Stimulated activated naive CD8-positive, alpha-beta T cell treated with anti-CD3 and anti-CD28 coated beads, Interleukin-15, amount 100 ng/mL, for 72 hours (primary cell): ENCODE measurements around the gene C11orf68.

Experiments used
- ATAC-seq: fragments of 150-1000 bp; cut with Tn5 transposase; 2 replicates; pipeline ENCODE4 v1.10.0; 2021; ENCODE audit warnings: mild to moderate bottlenecking, moderate library complexity
- DNase-seq, 2 donors: peaks; one replicate each; pipeline ENCODE4 v3.0.0; 2021 to 2022
- H3K27ac Mint-ChIP-seq, 2 donors: one replicate each; pipeline ENCODE4 v1.8.0; 2022; ENCODE audit warnings: mild to moderate bottlenecking in 2 of 2, mixed read lengths in 2 of 2, moderate library complexity in 2 of 2
- H3K27me3 Mint-ChIP-seq: one replicate; pipeline ENCODE4 v1.8.0; 2022; ENCODE audit warnings: mixed read lengths
- H3K4me1 Mint-ChIP-seq: one replicate; pipeline ENCODE4 v1.8.0; 2022; ENCODE audit warnings: mild to moderate bottlenecking, mixed read lengths
- H3K4me3 Mint-ChIP-seq, 2 donors: one replicate each; pipeline ENCODE4 v1.8.0; 2022; ENCODE audit warnings: mild to moderate bottlenecking in 2 of 2, mixed read lengths in 2 of 2, moderate library complexity in 1 of 2
- H3K9me3 Mint-ChIP-seq, 2 donors: one replicate each; pipeline ENCODE4 v1.8.0; 2022; ENCODE audit warnings: mixed read lengths in 2 of 2

Gene C11orf68

DNA sequence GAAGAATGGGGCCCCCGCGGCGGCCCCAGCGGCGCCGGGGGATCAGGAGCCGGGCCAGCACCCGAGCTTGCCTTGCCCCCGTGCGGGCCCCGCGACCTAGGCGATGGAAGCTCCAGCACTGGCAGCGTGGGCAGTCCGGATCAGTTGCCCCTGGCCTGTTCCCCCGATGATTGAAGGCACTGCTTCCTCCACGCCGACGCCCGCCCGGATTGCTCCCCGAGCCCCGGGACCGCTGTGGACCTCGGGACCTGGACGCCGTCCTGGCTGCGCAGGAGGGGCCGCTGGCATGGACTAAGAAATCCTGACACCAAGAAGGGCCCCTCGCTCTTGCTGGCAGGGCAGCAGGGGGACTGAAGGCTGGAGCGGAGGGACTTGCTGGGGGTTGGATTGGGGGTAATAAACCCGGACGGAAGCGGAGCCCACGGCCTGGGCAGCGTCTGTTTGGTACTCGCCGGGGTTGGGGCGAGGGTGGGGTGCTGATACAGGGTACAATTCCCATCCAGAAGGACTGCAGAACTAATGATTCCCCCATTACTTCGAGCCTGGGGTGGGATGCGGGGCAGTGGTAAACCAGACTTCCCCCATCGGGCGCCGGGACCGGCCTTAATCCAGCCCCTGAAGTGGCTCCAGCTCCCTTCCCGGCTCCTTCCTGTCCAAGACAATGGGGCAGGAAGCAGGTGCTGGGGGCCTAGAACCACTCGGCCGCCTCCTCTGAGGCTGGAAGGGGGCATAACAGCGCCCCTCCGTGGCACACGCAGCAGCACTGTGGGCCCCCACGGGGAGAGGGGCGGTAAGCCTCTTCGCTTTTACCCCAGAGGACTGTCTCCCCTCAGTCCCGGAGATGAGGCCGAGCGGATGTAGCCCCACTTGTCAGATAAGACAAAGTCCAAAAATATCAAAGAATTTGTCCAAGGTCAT is 27.4 kb downstream of the C11orf68 start:
- no peaks in the 10 kb centered on the region for H3K27me3 Mint-ChIP-seq
- H3K4me3 Mint-ChIP-seq: peak overlapping the region; percentile 89 to 98
- H3K9me3 Mint-ChIP-seq: no peaks in the 10 kb centered on the region
- DNase-seq: peak; percentile 36 to 61
- peaks cover 72% of the 10 kb centered on the region for H3K4me1 Mint-ChIP-seq
- ATAC-seq: peak; percentile 10
- H3K27ac Mint-ChIP-seq: peak overlapping the region; percentile 64 to 68

DNA sequence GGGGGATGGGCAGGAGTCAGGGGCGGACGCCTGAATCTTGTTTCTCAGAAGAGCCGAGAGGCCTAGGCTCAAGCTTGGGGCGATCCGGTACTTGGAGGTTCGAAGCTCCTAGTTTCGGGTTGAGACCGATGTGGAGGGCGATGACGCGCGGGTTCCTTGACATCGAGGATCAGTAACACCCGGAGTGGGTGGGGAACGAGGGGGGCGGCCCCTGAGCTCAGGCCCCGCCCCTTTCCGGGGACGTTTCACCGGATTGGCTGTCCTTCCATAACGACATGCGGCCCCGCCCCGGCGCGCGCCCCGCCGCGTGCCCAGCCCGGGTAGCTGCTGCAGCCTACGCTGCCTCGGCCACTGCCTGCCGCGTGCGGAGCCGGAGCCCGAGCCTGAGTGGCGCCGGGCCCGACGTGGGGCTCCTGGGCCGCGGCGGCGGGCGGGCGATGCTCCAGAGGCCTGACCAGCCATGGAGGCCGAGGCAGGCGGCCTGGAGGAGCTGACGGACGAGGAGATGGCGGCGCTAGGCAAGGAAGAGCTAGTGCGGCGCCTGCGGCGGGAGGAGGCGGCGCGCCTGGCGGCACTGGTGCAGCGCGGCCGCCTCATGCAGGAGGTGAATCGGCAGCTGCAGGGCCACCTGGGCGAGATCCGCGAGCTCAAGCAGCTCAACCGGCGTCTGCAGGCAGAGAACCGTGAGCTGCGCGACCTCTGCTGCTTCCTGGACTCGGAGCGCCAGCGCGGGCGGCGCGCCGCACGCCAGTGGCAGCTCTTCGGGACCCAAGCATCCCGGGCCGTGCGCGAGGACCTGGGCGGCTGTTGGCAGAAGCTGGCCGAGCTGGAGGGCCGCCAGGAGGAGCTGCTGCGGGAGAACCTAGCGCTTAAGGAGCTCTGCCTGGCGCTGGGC is 28.3 kb downstream of the C11orf68 start, which contains the start of gene CCDC85B:
Gene CCDC85B (plus strand): TSS at position 350 of the 895 bp plus-strand sequence. CDS start 111 bp downstream, at position 461.
- DNase-seq (peak; percentile 98), ATAC-seq (peak; percentile 71)
- peak within 1 kb of the TSS; percentile 89 to 98 for H3K4me3 Mint-ChIP-seq
- H3K9me3 Mint-ChIP-seq: no peaks in the 10 kb centered on the region
- peaks cover 70% of the 10 kb centered on the region for H3K4me1 Mint-ChIP-seq
- H3K27ac Mint-ChIP-seq: peak within 1 kb of the TSS; percentile 94 to 95
- no peaks in the 10 kb centered on the region for H3K27me3 Mint-ChIP-seq

DNA sequence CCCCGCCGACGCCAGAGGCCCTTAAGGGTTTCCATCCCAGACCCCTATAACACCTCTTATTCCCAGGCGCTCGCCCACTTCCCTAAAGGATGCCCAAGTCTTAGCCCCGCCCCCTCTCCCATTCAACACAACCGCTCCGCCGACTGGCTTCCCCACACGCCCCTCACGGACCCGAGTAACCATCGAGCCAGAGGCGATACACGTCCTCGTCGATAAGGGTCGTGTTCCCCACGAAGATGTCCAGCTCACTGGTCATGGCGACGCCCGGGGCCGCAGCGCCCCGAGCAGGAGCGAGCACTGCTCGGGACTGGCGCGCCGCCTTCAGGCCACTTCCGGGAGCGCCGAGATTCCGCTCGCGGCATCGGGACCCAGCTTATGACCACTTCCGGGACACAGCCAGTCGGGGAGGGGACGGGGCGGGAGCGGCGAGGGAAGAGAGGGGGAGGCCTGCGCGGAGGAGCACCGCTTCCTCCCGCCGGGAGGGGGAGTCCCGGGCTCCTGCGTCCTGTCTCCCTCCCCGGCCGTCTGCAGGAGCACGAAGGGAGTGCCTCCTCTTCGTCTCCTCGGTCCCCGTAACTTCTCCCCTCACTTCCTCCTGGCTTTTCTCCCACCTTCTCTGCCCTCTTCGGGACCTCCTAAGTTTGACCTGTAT is 30.6 kb downstream of the C11orf68 start, which contains the start of gene FIBP:
Gene FIBP (minus strand): TSS at position 309 of the 652 bp plus-strand sequence. CDS start 53 bp downstream, at position 256.
- H3K4me3 Mint-ChIP-seq: peak within 1 kb of the TSS; percentile 89 to 98
- DNase-seq: peak; percentile 91 to 94
- H3K9me3 Mint-ChIP-seq: no peaks in the 10 kb centered on the region
- H3K27me3 Mint-ChIP-seq: no peaks in the 10 kb centered on the region
- peak; percentile 73 for ATAC-seq
- peaks cover 72% of the 10 kb centered on the region for H3K4me1 Mint-ChIP-seq
- peak within 1 kb of the TSS; percentile 94 to 99 for H3K27ac Mint-ChIP-seq

DNA sequence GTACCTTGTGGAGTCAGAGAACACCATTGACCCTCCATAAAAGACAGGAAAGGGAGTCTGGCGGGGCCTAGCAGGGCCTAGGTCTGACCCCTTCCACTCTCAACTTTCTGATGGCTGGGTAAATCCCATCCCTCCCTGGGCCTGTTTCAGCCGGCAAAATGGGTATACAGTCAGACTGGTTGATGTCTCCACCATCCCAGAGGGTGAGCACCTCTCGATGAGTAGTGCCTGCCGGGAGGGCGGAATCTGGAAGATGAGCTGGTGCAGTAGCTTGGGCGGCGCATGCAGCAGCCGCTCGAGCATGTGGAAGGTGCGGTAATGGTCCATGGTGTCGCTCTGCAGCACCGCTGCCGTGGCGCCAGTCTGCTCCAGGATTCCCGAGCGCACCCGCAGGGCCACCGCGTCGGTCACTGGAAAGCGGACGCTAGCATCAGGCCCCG is 31.1 kb downstream of the C11orf68 start:
- no peak for ATAC-seq
- DNase-seq: no peak
- peak overlapping the region; percentile 93 to 99 for H3K27ac Mint-ChIP-seq
- H3K27me3 Mint-ChIP-seq: no peaks in the 10 kb centered on the region
- H3K4me3 Mint-ChIP-seq: peak overlapping the region; percentile 89 to 98
- peaks cover 67% of the 10 kb centered on the region for H3K4me1 Mint-ChIP-seq
- no peaks in the 10 kb centered on the region for H3K9me3 Mint-ChIP-seq

DNA sequence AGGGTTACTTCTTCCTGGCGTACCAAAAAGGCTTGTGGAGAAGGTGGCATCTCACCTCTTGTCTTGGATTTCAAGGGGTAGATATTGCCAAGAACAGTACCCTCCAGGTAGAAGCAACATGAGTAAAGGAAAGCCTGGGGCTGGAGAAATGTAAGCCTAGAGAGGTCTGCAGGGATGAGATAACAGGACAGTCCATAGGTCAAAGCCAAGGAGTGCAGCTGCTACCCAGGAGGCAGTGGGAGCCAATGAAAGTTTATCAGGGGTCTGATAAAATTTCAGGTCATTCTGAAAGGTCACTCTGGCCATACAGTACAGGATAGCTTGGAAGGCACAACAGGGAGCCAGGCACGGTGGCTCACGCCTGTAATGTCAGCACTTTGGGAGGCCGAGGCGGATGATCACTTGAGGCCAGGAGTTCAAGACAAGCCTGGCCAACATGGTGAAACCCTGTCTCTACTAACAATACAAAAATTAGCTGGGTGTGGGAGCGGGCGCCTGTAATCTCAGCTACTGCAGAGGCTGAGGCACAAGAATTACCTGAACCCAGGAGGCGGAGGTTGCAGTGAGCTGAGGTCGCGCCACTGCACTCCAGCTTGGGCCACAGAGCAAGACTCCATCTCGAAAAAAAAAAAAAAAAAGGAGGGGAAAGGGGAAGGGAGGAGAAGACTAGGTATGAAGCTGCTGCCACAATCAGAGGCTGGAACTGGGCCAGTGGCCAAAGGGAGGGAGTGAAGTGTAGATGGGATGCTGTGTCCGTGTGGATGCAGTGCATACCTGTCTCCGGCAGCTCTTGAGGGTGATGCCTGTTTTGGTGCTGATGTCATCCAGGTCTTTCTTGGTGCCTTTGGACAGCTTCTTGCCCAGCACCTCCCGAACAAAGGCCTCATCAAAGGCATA is 31.8 kb downstream of the C11orf68 start:
- ATAC-seq (no peak), DNase-seq (no peak)
- H3K27me3 Mint-ChIP-seq: no peaks in the 10 kb centered on the region
- H3K27ac Mint-ChIP-seq: peak overlapping the region; percentile 12 to 91
- H3K9me3 Mint-ChIP-seq: no peaks in the 10 kb centered on the region
- peaks cover 67% of the 10 kb centered on the region for H3K4me1 Mint-ChIP-seq
- peak overlapping the region; percentile 89 to 98 for H3K4me3 Mint-ChIP-seq

DNA sequence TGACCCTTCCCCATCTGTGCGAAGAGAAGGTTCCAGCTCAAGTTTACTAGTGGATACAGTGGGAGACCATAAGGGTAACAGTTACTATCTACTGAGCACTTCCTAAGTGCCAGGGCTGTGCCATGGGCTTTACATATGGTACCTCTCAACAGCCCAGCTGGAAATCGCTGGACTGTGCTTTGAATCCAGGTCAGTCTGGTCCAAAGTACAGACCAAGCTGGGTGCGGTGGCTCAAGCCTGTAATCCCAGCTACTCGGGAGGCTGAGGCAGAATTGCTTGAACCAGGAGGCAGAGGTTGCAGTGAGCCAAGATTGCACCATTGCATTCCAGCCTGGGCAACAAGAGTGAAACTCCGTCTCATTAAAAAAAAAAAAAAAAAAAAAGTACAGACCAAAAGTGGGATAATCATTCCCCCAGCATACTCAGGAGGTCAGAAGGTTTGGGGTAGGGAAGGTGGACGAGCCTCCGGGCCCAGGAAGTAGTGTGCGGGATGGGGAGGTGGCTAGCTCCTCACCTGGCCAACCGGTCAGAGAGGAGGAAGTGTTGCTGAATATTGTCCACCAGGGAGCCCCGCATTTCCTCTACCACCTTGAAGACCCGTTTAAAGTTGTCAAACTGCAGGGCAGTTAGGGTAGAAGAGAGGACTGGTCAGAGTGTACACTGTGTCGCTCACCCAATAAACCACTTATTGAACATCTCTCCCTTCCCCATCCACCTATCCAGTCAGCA is 32.9 kb downstream of the C11orf68 start:
- Mint-ChIP-seq H3K4me3 (no peak overlapping the region), H3K27ac (no peak overlapping the region)

DNA sequence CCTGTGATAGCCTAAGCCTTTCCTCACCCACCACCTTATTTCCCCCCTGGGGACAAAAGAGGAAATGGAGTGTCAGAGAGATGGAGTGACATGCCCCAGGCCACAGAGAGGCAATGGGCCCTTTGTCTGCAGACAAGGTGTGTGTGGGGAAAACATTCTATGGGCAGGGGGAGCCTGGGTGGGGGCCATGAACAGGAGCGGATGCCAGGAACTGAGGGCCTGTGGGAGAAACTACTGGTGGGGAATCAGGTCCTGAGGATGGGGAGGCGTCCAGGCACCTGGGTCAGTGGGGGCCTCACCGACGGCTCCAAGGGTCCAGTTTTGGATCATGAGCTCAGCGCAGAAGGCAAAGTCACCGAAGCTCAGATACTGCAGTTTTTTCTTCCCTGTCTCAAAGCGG is 33.6 kb downstream of the C11orf68 start:
- no peak for DNase-seq
- H3K9me3 Mint-ChIP-seq: no peaks in the 10 kb centered on the region

More for the DNA sequence above, 32.9 kb downstream of the C11orf68 start:
- Mint-ChIP-seq H3K4me1 (peaks cover 77% of the 10 kb centered on the region), H3K9me3 (no peaks in the 10 kb centered on the region), H3K27me3 (no peaks in the 10 kb centered on the region)
- ATAC-seq (no peak), DNase-seq (no peak)

DNA sequence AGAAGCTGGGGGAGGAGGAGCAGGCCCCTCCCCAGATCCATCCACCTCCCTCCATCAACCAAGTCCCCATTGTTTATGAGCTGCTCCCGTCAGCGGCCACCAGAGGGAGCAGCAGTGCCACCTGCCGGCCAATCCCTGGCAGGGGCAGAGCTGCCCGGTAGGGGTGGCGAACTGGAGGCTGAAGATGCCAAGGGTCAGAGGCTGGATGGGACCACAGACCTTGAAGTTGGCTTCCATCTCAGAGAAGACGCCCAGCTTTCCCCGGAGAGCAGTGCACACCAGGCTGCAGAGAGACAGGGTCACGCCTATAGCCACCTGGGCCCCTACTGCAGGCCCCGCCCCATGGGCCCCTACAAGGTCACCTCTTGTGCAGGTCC is 34.2 kb downstream of the C11orf68 start:
- no peak overlapping the region for H3K4me3 Mint-ChIP-seq
- peaks cover 82% of the 10 kb centered on the region for H3K4me1 Mint-ChIP-seq
- no peaks in the 10 kb centered on the region for H3K9me3 Mint-ChIP-seq
- no peak overlapping the region for H3K27ac Mint-ChIP-seq
- DNase-seq (peak; percentile 81 to 83), ATAC-seq (peak; percentile 46)
- no peaks in the 10 kb centered on the region for H3K27me3 Mint-ChIP-seq

More for the DNA sequence above, 33.6 kb downstream of the C11orf68 start:
- Mint-ChIP-seq H3K27me3 (no peaks in the 10 kb centered on the region), H3K4me1 (peaks cover 82% of the 10 kb centered on the region), H3K27ac (no peak overlapping the region), H3K4me3 (no peak overlapping the region)
- ATAC-seq: no peak

DNA sequence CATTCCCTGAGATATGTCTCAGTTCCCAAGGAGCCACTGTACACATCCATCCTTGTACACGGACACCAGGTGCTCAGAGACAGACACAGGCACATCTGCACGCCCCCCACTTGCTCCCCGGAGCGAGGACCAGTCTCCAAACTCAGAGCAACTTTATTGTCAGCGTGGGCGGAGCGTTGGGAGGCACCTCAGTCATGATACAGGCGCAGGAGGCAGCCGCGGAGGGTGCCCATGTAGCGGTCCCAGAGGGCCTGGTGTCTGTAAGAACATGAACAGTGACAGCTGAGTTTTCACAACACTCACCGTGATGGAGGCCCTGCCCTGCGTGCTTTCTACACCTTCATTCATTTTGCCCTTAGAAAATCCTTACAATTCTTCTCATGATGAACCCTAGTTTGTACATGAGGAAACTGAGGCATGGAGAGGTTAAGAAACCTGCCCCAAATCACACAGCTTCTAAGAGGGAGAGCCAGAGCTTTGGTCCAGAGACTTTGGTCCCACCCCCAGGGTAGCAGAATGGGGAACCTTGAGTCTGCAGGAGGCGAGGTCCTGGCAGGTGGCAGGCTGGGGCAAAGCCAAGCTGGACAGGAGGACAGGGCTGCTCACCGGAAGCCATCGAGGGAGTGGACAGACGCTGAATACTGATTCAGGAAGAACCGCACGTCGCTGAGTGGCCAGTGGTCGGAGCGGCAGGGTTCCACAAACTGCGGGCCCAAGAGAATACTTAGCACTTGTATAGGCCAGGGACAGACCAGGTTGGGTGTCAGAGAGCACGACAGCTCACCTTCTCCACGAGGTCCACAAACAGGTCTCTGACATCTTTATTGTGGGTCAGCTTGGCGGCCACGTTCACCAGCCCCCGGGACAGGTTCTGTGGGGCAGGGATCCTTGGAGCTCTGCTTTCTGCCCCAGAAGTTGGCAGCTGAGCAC is 34.8 kb downstream of the C11orf68 start:
- Mint-ChIP-seq H3K4me1 (peaks cover 82% of the 10 kb centered on the region), H3K27me3 (no peaks in the 10 kb centered on the region), H3K9me3 (no peaks in the 10 kb centered on the region), H3K27ac (no peak overlapping the region), H3K4me3 (no peak overlapping the region)
- no peak for ATAC-seq
- no peak for DNase-seq

DNA sequence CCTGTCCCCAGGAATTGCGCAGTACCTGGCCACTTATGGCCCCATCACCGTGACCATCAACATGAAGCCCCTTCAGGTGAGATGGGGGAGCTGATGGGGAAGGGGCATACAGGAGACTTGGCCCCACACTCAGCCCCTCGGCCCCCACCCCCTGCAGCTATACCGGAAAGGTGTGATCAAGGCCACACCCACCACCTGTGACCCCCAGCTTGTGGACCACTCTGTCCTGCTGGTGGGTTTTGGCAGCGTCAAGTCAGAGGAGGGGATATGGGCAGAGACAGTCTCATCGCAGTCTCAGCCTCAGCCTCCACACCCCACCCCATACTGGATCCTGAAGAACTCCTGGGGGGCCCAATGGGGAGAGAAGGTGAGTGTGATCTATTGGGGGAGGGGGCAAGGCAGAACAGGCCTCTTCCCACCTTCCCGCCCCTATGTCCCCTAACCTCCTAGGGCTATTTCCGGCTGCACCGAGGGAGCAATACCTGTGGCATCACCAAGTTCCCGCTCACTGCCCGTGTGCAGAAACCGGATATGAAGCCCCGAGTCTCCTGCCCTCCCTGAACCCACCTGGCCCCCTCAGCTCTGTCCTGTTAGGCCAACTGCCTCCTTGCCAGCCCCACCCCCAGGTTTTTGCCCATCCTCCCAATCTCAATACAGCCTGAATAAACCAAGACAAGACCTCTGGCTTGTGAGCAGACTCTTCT is 35.7 kb downstream of the C11orf68 start:
- peaks cover 87% of the 10 kb centered on the region for H3K4me1 Mint-ChIP-seq
- no peak for DNase-seq
- H3K27me3 Mint-ChIP-seq: no peaks in the 10 kb centered on the region
- no peak for ATAC-seq
- no peak overlapping the region for H3K27ac Mint-ChIP-seq
- no peak overlapping the region for H3K4me3 Mint-ChIP-seq
- no peaks in the 10 kb centered on the region for H3K9me3 Mint-ChIP-seq

DNA sequence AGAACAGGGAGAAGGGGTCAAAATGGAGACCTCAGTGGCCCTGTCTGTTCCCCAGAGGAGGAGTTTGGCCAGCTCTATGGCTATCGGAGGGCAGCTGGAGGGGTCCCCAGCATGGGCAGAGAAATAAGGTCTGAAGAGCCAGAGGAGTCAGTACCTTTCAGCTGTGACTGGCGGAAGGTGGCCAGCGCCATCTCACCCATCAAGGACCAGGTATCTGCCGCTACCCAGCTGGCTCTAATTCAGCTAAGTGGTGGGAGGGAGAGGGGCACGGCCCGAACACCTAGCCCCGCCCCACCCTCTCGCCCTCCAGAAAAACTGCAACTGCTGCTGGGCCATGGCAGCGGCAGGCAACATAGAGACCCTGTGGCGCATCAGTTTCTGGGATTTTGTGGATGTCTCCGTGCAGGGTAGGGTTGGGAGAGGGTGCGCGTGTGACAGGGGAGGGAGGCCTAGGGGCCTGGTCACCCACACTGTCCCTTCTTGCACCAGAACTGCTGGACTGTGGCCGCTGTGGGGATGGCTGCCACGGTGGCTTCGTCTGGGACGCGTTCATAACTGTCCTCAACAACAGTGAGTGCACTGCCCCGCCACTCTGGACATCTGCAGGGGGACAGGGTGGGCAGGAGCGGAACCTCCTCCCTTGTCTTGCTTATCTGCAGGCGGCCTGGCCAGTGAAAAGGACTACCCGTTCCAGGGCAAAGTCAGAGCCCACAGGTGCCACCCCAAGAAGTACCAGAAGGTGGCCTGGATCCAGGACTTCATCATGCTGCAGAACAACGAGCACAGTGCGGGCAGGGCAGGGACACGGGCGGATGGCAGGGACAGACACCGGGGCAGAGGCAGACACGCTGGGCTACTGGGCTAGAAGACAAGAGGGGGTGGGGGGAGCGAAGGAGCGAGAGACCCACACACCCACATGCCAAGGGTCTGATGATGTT is 36.5 kb downstream of the C11orf68 start:
- peak overlapping the region in 1 of 2 donors; percentile 16 for H3K4me3 Mint-ChIP-seq
- no peaks in the 10 kb centered on the region for H3K9me3 Mint-ChIP-seq
- peak overlapping the region in 1 of 2 donors; percentile 64 for H3K27ac Mint-ChIP-seq
- peaks cover 92% of the 10 kb centered on the region for H3K4me1 Mint-ChIP-seq
- no peak for DNase-seq
- no peaks in the 10 kb centered on the region for H3K27me3 Mint-ChIP-seq
- no peak for ATAC-seq
